Measurements from ENCODE around the gene C12orf57. TPM values are rescaled to one million over a fixed set of nuclear protein-coding genes. Genes with fewer than 3 reads are reported as not detected.

C12orf57 gene
- total and polyA plus RNA-seq, 9 of the 15 experiments (the other 6 are each of a cell fraction or from before 2014, with no cell fraction given), result 26.7 to 191 (median 107) TPM

DNA sequence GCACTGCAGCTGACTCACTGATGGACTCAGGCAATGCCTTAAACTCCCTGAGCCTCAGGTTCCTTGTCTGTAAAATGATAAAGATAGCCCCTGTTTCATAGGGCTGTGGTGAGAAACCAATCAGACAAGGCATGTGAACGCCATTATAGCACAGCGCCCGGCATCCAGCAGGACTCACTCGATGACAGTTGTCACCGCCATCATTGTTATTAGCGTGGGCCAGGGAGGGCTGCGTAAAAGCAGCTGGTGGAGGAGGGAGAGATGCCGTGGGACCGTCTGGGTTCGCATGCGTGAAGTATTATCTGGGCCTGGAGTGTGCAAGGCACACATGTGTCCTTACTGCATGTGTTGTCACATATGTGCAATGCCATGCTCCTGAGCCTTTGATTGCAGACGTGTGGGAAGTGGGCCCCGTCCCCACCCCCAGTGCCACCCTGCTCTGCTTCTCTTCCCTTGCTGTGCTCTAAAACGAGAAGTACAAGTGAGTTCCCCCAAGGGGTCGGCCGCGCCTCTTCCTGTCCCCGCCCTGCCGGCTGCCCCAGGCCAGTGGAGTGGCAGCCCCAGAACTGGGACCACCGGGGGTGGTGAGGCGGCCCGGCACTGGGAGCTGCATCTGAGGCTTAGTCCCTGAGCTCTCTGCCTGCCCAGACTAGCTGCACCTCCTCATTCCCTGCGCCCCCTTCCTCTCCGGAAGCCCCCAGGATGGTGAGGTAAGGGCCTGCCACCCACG is 7.2 kb downstream of the C12orf57 start, which contains the start of gene PTPN6:
PTPN6 (plus strand) TSS at position 546 of the 730 bp plus-strand sequence; CDS start at position 703, 157 bp downstream.
- peak within 1 kb of the TSS in 1 of 2 experiments; percentile 78; a peak in 2 of 4 replicates for H3K9ac ChIP-seq (ENCODE audit: insufficient read depth in 1 of 2, low read depth in 2 of 2, low read length in 2 of 2)
- TF ChIP-seq, protein P1, sequence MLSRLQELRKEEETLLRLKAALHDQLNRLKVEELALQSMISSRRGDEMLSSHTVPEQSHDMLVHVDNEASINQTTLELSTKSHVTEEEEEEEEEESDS (CRISPR knock-in tag; IDR thresholded peaks at IDR 0.05), result no peak
- TF ChIP-seq ARID2 (IDR thresholded peaks at IDR 0.05) (no peak), PHF8 (IDR thresholded peaks at IDR 0.05; ENCODE audit: borderline replicate concordance, low read length) (no peak), ZFPM2 (CRISPR knock-in tag; IDR thresholded peaks at IDR 0.05) (no peak), MYC (IDR thresholded peaks at IDR 0.05; ENCODE audit: low read depth, low read length) (no peak), MYC (CRISPR knock-in tag; IDR thresholded peaks at IDR 0.05; ENCODE audit: borderline replicate concordance, low read depth) (no peak), RBM39 (optimal IDR thresholded peaks at IDR 0.05; ENCODE audit: low read depth, low read length) (no peak), CCAR2 (IDR thresholded peaks at IDR 0.05; ENCODE audit: low read depth, low read length) (no peak), ZNF12 (CRISPR knock-in tag; IDR thresholded peaks at IDR 0.05) (no peak)
- TF ChIP-seq, protein P2, sequence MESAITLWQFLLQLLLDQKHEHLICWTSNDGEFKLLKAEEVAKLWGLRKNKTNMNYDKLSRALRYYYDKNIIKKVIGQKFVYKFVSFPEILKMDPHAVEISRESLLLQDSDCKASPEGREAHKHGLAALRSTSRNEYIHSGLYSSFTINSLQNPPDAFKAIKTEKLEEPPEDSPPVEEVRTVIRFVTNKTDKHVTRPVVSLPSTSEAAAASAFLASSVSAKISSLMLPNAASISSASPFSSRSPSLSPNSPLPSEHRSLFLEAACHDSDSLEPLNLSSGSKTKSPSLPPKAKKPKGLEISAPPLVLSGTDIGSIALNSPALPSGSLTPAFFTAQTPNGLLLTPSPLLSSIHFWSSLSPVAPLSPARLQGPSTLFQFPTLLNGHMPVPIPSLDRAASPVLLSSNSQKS (CRISPR knock-in tag; IDR thresholded peaks at IDR 0.05), result no peak
- TF ChIP-seq, protein P3, sequence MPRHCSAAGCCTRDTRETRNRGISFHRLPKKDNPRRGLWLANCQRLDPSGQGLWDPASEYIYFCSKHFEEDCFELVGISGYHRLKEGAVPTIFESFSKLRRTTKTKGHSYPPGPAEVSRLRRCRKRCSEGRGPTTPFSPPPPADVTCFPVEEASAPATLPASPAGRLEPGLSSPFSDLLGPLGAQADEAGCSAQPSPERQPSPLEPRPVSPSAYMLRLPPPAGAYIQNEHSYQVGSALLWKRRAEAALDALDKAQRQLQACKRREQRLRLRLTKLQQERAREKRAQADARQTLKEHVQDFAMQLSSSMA (CRISPR knock-in tag; IDR thresholded peaks at IDR 0.05), result no peak
- TF ChIP-seq, protein P4, sequence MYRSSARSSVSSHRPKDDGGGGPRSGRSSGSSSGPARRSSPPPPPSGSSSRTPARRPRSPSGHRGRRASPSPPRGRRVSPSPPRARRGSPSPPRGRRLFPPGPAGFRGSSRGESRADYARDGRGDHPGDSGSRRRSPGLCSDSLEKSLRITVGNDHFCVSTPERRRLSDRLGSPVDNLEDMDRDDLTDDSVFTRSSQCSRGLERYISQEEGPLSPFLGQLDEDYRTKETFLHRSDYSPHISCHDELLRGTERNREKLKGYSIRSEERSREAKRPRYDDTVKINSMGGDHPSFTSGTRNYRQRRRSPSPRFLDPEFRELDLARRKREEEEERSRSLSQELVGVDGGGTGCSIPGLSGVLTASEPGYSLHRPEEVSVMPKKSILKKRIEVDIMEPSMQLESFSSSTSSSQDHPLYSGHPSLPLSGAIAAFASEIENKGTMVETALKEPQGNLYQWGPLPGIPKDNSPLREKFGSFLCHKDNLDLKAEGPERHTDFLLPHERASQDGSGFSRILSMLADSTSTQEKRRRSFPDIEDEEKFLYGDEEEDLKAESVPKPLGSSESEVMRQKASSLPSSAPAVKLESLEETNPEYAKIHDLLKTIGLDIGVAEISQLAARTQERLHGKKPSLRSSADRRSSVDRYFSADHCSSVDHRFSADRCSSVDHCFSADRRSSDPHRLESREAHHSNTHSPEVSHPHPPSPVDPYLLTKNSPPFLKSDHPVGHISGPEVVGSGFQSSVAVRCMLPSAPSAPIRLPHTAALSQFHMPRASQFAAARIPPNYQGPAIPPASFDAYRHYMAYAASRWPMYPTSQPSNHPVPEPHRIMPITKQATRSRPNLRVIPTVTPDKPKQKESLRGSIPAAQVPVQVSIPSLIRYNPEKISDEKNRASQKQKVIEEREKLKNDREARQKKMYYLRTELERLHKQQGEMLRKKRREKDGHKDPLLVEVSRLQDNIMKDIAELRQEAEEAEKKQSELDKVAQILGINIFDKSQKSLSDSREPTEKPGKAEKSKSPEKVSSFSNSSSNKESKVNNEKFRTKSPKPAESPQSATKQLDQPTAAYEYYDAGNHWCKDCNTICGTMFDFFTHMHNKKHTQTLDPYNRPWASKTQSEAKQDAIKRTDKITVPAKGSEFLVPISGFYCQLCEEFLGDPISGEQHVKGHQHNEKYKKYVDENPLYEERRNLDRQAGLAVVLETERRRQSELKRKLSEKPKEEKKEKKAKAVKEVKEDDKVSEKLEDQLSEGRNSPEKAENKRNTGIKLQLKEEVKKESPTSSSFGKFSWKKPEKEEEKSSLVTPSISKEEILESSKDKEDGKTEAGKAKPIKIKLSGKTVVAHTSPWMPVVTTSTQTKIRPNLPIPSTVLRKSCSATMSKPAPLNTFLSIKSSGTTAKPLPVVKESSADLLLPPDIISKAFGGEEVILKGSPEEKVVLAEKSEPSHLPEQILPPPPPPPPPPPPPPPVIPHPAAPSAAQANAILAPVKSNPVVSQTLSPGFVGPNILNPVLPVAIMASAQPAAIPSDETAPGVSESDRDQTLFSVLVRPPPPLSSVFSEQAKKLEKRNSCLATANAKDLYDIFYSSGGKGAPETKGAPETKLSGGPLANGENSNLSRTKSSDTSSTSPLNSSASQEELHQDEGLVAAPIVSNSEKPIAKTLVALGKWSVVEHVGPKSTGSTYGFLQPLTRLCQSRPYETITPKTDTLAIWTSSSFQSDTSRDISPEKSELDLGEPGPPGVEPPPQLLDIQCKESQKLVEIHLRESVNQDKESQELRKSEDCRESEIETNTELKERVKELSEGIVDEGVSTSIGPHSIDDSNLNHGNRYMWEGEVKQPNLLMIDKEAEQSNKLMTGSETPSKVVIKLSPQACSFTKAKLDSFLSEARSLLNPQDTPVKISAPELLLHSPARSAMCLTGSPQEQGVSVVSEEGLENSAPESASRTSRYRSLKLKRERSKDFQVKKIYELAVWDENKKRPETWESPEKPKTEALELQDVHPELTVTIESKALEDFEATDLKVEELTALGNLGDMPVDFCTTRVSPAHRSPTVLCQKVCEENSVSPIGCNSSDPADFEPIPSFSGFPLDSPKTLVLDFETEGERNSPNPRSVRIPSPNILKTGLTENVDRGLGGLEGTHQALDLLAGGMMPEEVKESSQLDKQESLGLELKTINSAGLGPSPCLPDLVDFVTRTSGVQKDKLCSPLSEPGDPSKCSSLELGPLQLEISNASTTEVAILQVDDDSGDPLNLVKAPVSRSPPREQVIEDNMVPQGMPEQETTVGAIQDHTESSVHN (IDR thresholded peaks at IDR 0.05; ENCODE audit: borderline replicate concordance in 1 of 2, low read depth in 1 of 2), result no peak

More for the DNA sequence above, 7.2 kb downstream of the C12orf57 start, which contains the start of gene PTPN6:
- no peaks in the 10 kb centered on the region for H3K36me3 ChIP-seq (ENCODE audit: control insufficient read depth, insufficient read depth, low read length)
- ATAC-seq (no peak), FAIRE-seq (no peak), DNase-seq (ENCODE audit: extremely low read depth in 1 of 4, low spot score in 3 of 4) (no peak)
- no peaks in the 10 kb centered on the region for H3K9me1 ChIP-seq (ENCODE audit: control insufficient read depth, insufficient read depth, low read length)
- in situ Hi-C loops (cut with MboI), result no loop called here
- peaks cover 9 to 58% of the 10 kb centered on the region in 2 experiments for H3K4me1 ChIP-seq (replicated peaks in 1 of 2; ENCODE audit: control insufficient read depth in 2 of 2, insufficient read depth in 2 of 2, low read length in 2 of 2)
- 75% methylated on average over 14 of the region's 25 CpGs for WGBS (ENCODE audit: insufficient coverage, low coverage, missing lambda C conversion rate)
- intact Hi-C loops (cut with micrococcal nuclease), result no loop called here
- H3K27ac ChIP-seq (ENCODE audit: extremely low read depth, low read depth, low read length), result no peak within 1 kb of the TSS
- H3K79me2 ChIP-seq (ENCODE audit: control insufficient read depth, insufficient read depth, low read length), result peaks cover under 1% of the 10 kb centered on the region; the same call in 2 of the 3 replicates
- H3K4me3 ChIP-seq, result no peak within 1 kb of the TSS
- POLR2A ChIA-PET, result no interaction called here
- H3K4me2 ChIP-seq (ENCODE audit: insufficient read depth, low read length), result no peak within 1 kb of the TSS
- H2AFZ ChIP-seq (ENCODE audit: low read depth, low read length), result no peak within 1 kb of the TSS
- no peaks in the 10 kb centered on the region for H3K27me3 ChIP-seq (ENCODE audit: control insufficient read depth in 2 of 2, insufficient read depth in 2 of 2, low read length in 2 of 2)
- no peaks in the 10 kb centered on the region for H4K20me1 ChIP-seq (replicated peaks; ENCODE audit: control insufficient read depth, insufficient read depth, low read length)
- H3K9me3 ChIP-seq (replicated peaks; ENCODE audit: control insufficient read depth, insufficient read depth, low read depth, low read length), result no peaks in the 10 kb centered on the region
- CTCF ChIA-PET (ENCODE audit: low intra/inter-chr PET ratio), result no interaction called here
- no TSS peak for BruUV-seq (replicated peaks)
